ENCODE data around the gene RFFL.
"Not testable (repeated sequence)": the region's sequence is repeated elsewhere in the genome, so short reads cannot be mapped to it uniquely, and the experiment has no call there.

- not testable (repeated sequence) for TF ChIP-seq CTCF (conservative IDR thresholded peaks at IDR 0.05; ENCODE audit: low read depth, low read length); EZH2 (IDR thresholded peaks at IDR 0.05; ENCODE audit: low read length, unreplicated experiment)
Measured at GRCh38 chr17:35028097-35028496, 35.4 kb downstream of the RFFL start.

Measured in PC-3 (cell line).